GM21390 (cell line): ENCODE data around the gene OXA1L.
"Not testable (repeated sequence)": the region's sequence is repeated elsewhere in the genome, so short reads cannot be mapped to it uniquely, and the experiment has no call there.

Experiments
- ATAC-seq: cut with Tn5 transposase; IDR thresholded peaks from one replicate; pipeline ENCODE4 v1.9.1; 2021; ENCODE audit not compliant: unreplicated experiment

OXA1L gene

GRCh38 chr14:22768947-22769346, 2.5 kb downstream of the OXA1L start:
- no peak for ATAC-seq

- no peak for ATAC-seq
Measured at GRCh38 chr14:22769369-22769768, 2.9 kb downstream of the OXA1L start.

GRCh38 chr14:22770481-22771187, 4.1 kb downstream of the OXA1L start:
- no peak for ATAC-seq

GRCh38 chr14:22772725-22773124, 6.2 kb downstream of the OXA1L start:
- no peak for ATAC-seq

GRCh38 chr14:22773162-22774010, 6.9 kb downstream of the OXA1L start:
- no peak for ATAC-seq

GRCh38 chr14:22774011-22774706, 7.7 kb downstream of the OXA1L start:
- ATAC-seq = no peak

GRCh38 chr14:22776215-22776614, 9.7 kb downstream of the OXA1L start:
- no peak for ATAC-seq

GRCh38 chr14:22776849-22777248, 10.4 kb downstream of the OXA1L start:
- ATAC-seq = not testable (repeated sequence)

GRCh38 chr14:22778084-22778483, 11.6 kb downstream of the OXA1L start:
- no peak for ATAC-seq

GRCh38 chr14:22780105-22780679, 13.7 kb downstream of the OXA1L start:
- no peak for ATAC-seq

- no peak for ATAC-seq
Measured at GRCh38 chr14:22780941-22781300, 14.4 kb downstream of the OXA1L start.

GRCh38 chr14:22781301-22781991, 15.0 kb downstream of the OXA1L start:
- no peak for ATAC-seq

- ATAC-seq = no peak
Measured at GRCh38 chr14:22786685-22787084, 20.2 kb downstream of the OXA1L start.

- no peak for ATAC-seq
Measured at GRCh38 chr14:22791301-22791700, 24.8 kb downstream of the OXA1L start.

GRCh38 chr14:22792158-22792557, 25.7 kb downstream of the OXA1L start:
- ATAC-seq = no peak

GRCh38 chr14:22793550-22793949, 27.1 kb downstream of the OXA1L start:
- not testable (repeated sequence) for ATAC-seq

GRCh38 chr14:22793976-22794375, 27.5 kb downstream of the OXA1L start:
- no peak for ATAC-seq

- ATAC-seq = peak; percentile 45
Measured at GRCh38 chr14:22794551-22794951, 28.1 kb downstream of the OXA1L start.

GRCh38 chr14:22796087-22796707, 29.7 kb downstream of the OXA1L start:
- no peak for ATAC-seq
